Astrocyte of the spinal cord (primary cell): ENCODE measurements around the gene FAM200A.
A peak's percentile ranks its signal among the peaks of the same experiment; 100 is the strongest.
"Not testable (repeated sequence)": the region's sequence is repeated elsewhere in the genome, so short reads cannot be mapped to it uniquely, and the experiment has no call there.

Experiments used
- DNase-seq: peaks from one replicate; pipeline ENCODE4 v3.0.0; 2011; ENCODE audit warnings: low read depth, low spot score
- H3K4me3 ChIP-seq: 2 replicates; pipeline ENCODE4 v1.5.1; 2011; ENCODE audit warnings: low read depth, mild to moderate bottlenecking, low read length, moderate library complexity
- in situ Hi-C: cut with HindIII; loops from 2 replicates; pipeline ENCODE4 v1.10.0; 2017; ENCODE audit warnings: low sequenced_read_pairs
- TF ChIP-seq, protein P1 (sequence below): IDR thresholded peaks from 2 replicates; pipeline ENCODE4 v1.5.1; 2012; ENCODE audit warnings: low read depth, mild to moderate bottlenecking, low read length, inconsistent platforms

The FAM200A gene

DNA sequence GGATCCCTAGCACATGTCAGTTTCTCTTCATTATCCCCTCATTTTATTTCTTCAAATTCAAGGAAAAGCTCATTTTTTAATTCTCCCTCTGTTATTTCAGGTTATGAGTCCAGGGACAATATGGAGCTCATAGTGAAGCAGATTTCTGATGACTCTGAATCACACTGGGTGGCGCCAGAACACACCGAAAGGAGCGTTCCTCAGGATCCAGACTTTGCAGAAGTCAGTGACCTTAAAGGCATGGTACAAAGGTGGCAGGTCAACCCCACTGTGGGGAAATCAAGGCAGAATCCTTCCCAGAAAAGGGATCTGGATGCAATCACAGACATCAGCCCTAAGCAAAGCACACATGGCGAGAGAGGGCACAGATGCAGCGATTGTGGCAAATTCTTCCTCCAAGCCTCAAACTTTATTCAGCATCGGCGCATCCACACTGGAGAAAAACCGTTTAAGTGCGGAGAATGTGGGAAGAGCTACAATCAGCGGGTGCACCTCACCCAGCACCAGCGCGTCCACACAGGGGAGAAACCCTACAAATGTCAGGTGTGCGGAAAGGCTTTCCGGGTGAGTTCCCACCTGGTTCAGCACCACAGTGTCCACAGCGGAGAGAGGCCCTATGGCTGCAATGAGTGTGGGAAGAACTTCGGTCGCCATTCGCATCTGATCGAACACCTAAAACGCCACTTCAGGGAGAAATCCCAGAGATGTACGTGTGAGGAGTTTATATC, 26.0 kb downstream of the FAM200A start:
- no peak overlapping the region for H3K4me3 ChIP-seq
- DNase-seq = no peak
- TF ChIP-seq, protein P1, sequence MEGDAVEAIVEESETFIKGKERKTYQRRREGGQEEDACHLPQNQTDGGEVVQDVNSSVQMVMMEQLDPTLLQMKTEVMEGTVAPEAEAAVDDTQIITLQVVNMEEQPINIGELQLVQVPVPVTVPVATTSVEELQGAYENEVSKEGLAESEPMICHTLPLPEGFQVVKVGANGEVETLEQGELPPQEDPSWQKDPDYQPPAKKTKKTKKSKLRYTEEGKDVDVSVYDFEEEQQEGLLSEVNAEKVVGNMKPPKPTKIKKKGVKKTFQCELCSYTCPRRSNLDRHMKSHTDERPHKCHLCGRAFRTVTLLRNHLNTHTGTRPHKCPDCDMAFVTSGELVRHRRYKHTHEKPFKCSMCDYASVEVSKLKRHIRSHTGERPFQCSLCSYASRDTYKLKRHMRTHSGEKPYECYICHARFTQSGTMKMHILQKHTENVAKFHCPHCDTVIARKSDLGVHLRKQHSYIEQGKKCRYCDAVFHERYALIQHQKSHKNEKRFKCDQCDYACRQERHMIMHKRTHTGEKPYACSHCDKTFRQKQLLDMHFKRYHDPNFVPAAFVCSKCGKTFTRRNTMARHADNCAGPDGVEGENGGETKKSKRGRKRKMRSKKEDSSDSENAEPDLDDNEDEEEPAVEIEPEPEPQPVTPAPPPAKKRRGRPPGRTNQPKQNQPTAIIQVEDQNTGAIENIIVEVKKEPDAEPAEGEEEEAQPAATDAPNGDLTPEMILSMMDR = peak; percentile 22
- in situ Hi-C loops = no loop called here

DNA sequence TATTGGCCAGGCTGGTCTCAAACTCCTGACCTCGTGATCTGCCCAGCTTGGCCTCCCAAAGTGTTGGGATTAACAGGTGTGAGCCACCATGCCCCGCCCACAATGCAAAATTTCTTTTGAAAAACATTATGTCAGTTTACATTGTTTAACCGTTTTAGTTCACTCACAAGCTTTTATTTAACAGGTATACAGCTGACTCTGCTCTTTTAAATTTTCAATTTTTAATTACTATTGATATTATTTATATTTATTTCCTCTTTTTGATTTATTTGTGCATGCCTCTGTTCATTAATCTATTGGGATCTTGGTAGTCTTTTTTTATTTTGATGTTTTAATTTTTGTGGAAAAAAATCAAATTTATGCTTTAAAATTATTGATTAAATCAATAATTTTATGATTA, 30.5 kb downstream of the FAM200A start:
- no peak overlapping the region for H3K4me3 ChIP-seq
- no peak for DNase-seq
- TF ChIP-seq, protein P1 = no peak
- in situ Hi-C loops = no loop called here

DNA sequence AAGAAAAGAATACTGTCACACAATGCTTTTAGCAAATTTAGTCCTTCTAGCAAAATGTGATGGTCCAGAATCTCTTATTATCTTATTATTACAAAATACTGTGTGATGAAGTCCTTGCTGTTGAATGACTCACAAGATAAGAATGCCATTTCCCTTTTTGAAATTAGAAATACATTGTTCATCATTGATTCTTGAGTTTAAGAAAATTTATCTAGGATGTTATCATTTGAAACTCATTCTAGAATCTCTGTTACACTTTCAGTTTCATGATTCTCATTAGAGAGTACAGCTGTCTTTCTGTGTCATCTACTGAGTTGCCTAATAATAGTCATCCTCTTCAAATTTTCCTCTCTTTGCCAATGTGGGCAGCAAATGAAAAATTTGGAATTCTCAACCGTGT, 37.9 kb downstream of the FAM200A start:
- TF ChIP-seq, protein P1 = no peak
- in situ Hi-C loops = no loop called here
- DNase-seq = no peak
- no peak overlapping the region for H3K4me3 ChIP-seq

DNA sequence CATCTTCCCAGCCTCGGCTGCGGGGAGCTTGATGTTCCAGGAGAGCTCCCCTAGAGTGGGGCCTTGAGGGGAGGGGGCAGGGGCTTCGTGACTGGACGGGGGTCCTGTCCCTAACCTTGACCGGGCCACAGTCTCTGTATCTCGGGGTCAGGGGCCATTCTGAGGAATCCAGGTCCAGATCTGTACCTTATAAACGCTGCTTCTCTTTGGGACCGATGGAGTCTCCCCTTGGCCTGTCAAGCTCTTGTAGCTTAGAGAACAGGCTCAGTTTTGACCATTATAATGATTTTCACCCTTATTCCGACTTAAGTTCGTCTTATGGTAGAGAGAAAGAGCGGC, 46.6 kb downstream of the FAM200A start:
- DNase-seq = no peak
- in situ Hi-C loops = no loop called here
- TF ChIP-seq, protein P1 = no peak
- peak overlapping the region; percentile 84 for H3K4me3 ChIP-seq

DNA sequence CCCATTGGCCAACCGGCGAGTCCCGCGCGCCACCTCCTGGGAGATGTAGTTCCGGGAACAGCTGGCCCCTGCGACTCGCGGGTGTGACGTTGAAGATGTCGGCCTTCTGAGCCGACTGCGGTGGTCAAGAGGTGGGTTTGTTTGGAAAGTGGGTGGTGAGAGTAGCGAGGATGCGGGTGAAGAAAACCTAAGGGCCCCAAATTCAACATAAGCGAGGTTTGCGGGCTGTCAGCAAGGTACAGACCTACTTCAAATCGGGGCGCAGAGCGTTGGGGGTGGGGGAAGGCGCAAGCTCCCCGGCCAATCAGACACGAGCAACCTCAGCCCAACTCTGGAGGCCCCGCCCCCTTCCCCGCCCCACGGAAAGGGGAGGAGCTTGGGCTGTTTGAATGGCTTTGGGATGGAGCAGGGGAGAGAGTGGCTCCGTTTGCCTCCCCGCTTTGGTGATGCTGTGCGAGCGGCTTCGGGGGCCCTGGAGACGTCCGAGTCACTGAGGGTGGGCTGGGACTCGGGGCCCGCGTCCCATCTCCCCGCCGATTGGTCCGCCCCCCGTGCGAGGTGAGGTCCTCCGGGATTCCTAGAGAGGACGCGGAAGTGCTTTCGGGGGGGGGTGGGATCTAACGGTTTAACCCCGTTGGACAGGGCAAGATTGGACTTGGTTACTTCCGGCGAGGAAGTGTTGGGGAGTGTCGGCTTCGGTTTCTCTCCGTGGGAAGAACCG, 47.2 kb downstream of the FAM200A start, which contains the start of gene ZKSCAN5:
ZKSCAN5 (plus strand) TSS at position 60 of the 721 bp plus-strand sequence. CDS start 1,383 bp downstream, outside the sequence.
- TF ChIP-seq, protein P1 = no peak
- peak within 1 kb of the TSS; percentile 84 for H3K4me3 ChIP-seq
- in situ Hi-C loops = no loop called here
- peak; percentile 99 for DNase-seq

DNA sequence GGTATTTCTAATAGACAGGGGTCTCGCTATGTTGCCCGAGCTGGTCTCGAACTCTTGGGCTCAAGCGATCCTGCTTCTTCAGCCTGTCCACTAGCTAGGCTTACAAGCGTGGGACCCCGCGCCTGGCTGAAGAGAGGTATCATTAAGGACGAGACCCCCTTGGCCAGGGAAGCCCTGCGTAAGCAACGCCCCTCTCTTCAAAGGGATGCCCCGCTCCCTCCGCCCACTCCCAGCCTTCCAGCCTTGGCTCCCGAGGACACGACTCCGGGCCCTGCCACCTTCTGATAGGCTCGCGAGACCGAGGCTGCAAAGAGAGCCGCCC, 47.7 kb downstream of the FAM200A start:
- TF ChIP-seq, protein P1 = no peak
- no peak for DNase-seq
- in situ Hi-C loops = no loop called here
- H3K4me3 ChIP-seq = peak overlapping the region; percentile 84

DNA sequence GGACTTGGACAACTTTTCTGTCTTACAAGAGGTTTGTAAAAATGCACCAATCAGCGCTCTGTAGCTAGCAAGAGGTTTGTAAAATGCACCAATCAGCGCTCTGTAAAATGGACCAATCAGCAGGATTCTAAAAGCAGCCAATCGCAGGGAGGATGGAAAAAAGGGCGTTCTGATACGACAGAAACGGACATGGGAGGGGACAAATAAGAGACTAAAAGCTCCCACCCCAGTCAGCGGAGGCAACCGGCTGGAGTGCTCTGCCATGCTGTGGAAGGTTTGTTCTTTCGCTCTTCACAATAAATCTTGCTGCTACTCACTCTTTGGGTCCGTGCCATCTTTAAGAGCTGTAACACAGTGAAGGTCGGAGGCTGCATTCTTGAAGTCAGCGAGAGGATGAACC, 50.7 kb downstream of the FAM200A start:
- DNase-seq, H3K4me3 ChIP-seq, in situ Hi-C loops: not testable (repeated sequence)
